Astrocyte of the cerebellum (primary cell): ENCODE data around the gene CDH5.

Experiments used
- DNase-seq: peaks from one replicate; pipeline ENCODE4 v3.0.0-alpha.2; 2011; ENCODE audit warnings: low read depth
- H3K4me3 ChIP-seq: 2 replicates; pipeline ENCODE4 v1.5.1; 2011; ENCODE audit warnings: mild to moderate bottlenecking, low read depth, low read length, moderate library complexity
- in situ Hi-C: cut with HindIII; loops from 2 replicates; pipeline ENCODE4 v1.10.0; 2017; ENCODE audit warnings: low sequenced_read_pairs
- TF ChIP-seq, protein P1 (sequence below): IDR thresholded peaks from 2 replicates; pipeline ENCODE4 v1.5.1; 2012; ENCODE audit warnings: low read length, low read depth, moderate library complexity, mild to moderate bottlenecking; ENCODE audit errors: missing control alignments

The CDH5 gene

DNA sequence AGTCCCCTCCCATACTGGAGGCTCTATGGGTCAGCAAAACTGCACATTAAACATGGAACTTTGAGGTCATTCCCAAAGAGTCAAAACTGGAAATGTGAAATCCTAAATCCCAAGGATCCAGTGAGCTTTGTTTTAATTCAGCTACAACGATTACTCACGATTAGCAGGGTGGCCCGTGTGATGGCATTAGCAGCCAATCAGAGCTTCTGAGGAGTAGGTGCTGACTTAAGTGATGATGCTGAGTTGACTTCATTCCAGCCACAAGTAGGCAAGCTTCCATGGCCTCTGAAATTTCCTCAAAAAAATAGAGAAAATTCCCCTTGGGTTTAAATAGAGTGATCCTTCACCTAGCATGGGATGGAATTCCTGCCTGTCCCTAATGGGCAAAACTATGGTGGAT is 32.5 kb downstream of the CDH5 start:
- in situ Hi-C loops, result no loop called here
- H3K4me3 ChIP-seq, result no peak overlapping the region
- TF ChIP-seq, protein P1, sequence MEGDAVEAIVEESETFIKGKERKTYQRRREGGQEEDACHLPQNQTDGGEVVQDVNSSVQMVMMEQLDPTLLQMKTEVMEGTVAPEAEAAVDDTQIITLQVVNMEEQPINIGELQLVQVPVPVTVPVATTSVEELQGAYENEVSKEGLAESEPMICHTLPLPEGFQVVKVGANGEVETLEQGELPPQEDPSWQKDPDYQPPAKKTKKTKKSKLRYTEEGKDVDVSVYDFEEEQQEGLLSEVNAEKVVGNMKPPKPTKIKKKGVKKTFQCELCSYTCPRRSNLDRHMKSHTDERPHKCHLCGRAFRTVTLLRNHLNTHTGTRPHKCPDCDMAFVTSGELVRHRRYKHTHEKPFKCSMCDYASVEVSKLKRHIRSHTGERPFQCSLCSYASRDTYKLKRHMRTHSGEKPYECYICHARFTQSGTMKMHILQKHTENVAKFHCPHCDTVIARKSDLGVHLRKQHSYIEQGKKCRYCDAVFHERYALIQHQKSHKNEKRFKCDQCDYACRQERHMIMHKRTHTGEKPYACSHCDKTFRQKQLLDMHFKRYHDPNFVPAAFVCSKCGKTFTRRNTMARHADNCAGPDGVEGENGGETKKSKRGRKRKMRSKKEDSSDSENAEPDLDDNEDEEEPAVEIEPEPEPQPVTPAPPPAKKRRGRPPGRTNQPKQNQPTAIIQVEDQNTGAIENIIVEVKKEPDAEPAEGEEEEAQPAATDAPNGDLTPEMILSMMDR, result no peak
- DNase-seq, result no peak

GRCh38 chr16:66399930-66400329 is 33.4 kb downstream of the CDH5 start:
- DNase-seq, result no peak
- TF ChIP-seq, protein P1, result no peak
- in situ Hi-C loops, result loop anchor here (25.0 kb wide), 1 partner anchor 187 kb away; the partner anchor contains the start of gene CMTM2

DNA sequence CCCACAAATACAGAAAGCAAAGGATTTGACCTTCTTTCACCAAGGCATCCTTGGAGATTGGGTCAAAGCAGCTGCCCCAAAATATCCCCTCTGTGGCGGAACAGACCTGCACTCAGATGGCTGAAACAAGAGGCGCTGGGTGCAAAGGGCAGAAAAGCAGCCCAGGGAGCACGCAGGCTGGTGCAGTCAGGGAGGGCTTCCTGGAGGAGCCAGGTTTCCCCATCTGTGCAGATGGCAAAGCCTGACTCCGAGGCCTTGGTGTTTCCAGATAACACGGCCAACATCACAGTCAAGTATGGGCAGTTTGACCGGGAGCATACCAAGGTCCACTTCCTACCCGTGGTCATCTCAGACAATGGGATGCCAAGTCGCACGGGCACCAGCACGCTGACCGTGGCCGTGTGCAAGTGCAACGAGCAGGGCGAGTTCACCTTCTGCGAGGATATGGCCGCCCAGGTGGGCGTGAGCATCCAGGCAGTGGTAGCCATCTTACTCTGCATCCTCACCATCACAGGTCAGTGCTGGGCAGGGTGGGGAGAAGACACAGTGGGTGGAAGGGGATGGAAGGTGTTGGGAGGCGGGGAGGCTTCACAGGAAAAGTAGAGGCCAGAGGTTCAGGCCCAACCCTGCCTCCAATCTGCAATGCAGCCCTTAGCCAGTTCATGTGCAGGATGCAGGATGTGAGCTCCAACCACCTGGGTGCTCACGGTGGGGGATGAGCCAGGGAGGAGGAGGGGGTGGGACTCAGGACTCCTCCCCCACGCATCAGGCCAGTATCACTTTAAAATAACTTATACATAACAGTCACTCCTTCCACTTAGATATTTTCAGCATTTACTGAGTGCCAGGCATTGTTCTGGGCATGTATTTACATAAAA is 34.3 kb downstream of the CDH5 start:
- TF ChIP-seq, protein P1, result no peak
- no peak overlapping the region for H3K4me3 ChIP-seq
- in situ Hi-C loops, result loop anchor here (25.0 kb wide), 1 partner anchor 187 kb away; the partner anchor contains the start of gene CMTM2
- no peak for DNase-seq

More at GRCh38 chr16:66399930-66400329, 33.4 kb downstream of the CDH5 start:
- no peak overlapping the region for H3K4me3 ChIP-seq

DNA sequence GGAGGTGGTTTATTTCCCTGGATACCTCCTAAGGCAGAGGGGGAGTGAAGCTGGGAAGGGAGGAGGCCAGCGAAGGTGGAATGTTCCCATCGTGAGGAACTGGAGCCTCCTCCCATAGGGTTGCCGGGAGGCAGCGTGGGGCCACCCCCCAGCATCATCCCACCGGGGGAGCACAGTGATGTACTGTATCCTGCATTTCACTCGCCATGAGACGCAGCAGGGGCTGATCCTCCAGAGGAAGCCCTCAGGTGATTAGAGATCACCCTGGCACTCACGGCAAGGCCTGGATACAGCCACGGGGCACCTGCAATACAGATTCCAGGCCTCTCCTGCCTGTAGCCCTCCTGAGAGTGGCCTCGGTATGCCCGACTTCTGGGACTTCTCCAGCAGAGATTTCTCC is 35.1 kb downstream of the CDH5 start:
- no peak for DNase-seq
- in situ Hi-C loops, result loop anchor here (25.0 kb wide), 1 partner anchor 186 kb away; the partner anchor contains the start of gene CMTM2
- H3K4me3 ChIP-seq, result no peak overlapping the region
- TF ChIP-seq, protein P1, result no peak

DNA sequence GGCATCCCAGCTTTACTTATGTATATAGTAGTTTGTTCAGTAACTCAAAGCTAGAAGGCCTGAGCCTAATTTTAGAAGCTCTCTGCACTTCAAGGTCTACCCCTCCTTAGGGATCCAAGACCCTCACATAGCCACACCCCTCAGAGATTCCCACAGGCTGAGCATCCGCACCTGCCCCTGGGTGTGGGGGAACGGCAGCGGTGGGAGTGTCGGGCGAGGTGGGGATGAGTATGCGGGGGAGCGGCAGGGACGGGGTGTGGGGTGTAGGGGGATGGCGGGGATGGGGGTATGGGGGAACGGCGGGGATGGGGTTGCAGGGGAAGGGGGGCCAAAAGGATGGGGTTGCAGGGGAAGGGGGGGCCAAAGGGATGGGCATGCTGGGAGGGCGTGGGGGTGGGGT is 35.7 kb downstream of the CDH5 start:
- DNase-seq, result no peak
- in situ Hi-C loops, result loop anchor here (25.0 kb wide), 1 partner anchor 185 kb away; the partner anchor contains the start of gene CMTM2
- H3K4me3 ChIP-seq, result no peak overlapping the region
- TF ChIP-seq, protein P1, result no peak

- in situ Hi-C loops, result loop anchor here (25.0 kb wide), 1 partner anchor 185 kb away; the partner anchor contains the start of gene CMTM2
- no peak for DNase-seq
- no peak overlapping the region for H3K4me3 ChIP-seq
- TF ChIP-seq, protein P1, result no peak
Observed at GRCh38 chr16:66402591-66403230, 36.2 kb downstream of the CDH5 start.
